NCI-H82 treated with DMSO at 0.1 percent for 48 hours (cell line): Measurements from ENCODE around the gene C2orf81.
"Not testable (repeated sequence)": the region's sequence is repeated elsewhere in the genome, so short reads cannot be mapped to it uniquely, and the experiment has no call there.

Source experiments
- DNase-seq: peaks from one replicate; lab custom pipeline; 2025; ENCODE audit not compliant: unreplicated experiment; lab: John Stamatoyannopoulos, UW

C2orf81 gene

GRCh38 chr2:74442483-74443297 lies 21.3 kb upstream of the C2orf81 start:
- not testable (repeated sequence) for DNase-seq

- no peak for DNase-seq
Observed at GRCh38 chr2:74441690-74442482, 20.5 kb upstream of the C2orf81 start, which contains the start of gene RTKN. TSS of gene RTKN (minus strand) at chr2:74441937. CDS start at chr2:74441816, 121 bp downstream.

- no peak for DNase-seq
Observed at GRCh38 chr2:74441170-74441689, 19.8 kb upstream of the C2orf81 start.

- peak; percentile 71 for DNase-seq
Observed at GRCh38 chr2:74440378-74441169, 19.2 kb upstream of the C2orf81 start.

- DNase-seq = no peak
Observed at GRCh38 chr2:74439803-74440377, 18.5 kb upstream of the C2orf81 start.

GRCh38 chr2:74439373-74439772 lies 18.0 kb upstream of the C2orf81 start:
- DNase-seq = peak; percentile 55

- DNase-seq = no peak
Observed at GRCh38 chr2:74438248-74438647, 16.8 kb upstream of the C2orf81 start.

GRCh38 chr2:74436848-74437695 lies 15.7 kb upstream of the C2orf81 start:
- DNase-seq = no peak

- no peak for DNase-seq
Observed at GRCh38 chr2:74436111-74436805, 14.8 kb upstream of the C2orf81 start.

- no peak for DNase-seq
Observed at GRCh38 chr2:74430502-74430901, 9.1 kb upstream of the C2orf81 start.

GRCh38 chr2:74429487-74430451 lies 8.3 kb upstream of the C2orf81 start:
- no peak for DNase-seq

GRCh38 chr2:74428675-74429074 lies 7.3 kb upstream of the C2orf81 start:
- DNase-seq = no peak

GRCh38 chr2:74427551-74427950 lies 6.1 kb upstream of the C2orf81 start:
- DNase-seq = no peak

- DNase-seq = no peak
Observed at GRCh38 chr2:74426181-74426758, 4.9 kb upstream of the C2orf81 start.

- no peak for DNase-seq
Observed at GRCh38 chr2:74425523-74425922, 4.1 kb upstream of the C2orf81 start.

- no peak for DNase-seq
Observed at GRCh38 chr2:74424995-74425406, 3.6 kb upstream of the C2orf81 start.

- no peak for DNase-seq
Observed at GRCh38 chr2:74424139-74424992, 2.9 kb upstream of the C2orf81 start.
